Smooth muscle cell (in vitro differentiated cells): ENCODE results near the gene SUSD6. TPM values are rescaled to one million over a fixed set of nuclear protein-coding genes. Genes with fewer than 3 reads are reported as not detected.

Source experiments
- DNase-seq: peaks from one replicate; lab custom pipeline; 2025; ENCODE audit not compliant: unreplicated experiment; lab: John Stamatoyannopoulos, UW
- H2AFZ ChIP-seq: fragments of 200-600 bp; sonication (generic); 2 replicates; pipeline ENCODE4 v1.6.0; 2016; ENCODE audit warnings: antibody characterized with exemption, low read depth, mild to moderate bottlenecking
- H3F3A ChIP-seq: fragments of 200-600 bp; sonication (generic); 2 replicates; pipeline ENCODE4 v1.6.0; 2017; ENCODE audit warnings: antibody characterized with exemption, low read depth
- H3K27ac ChIP-seq: fragments of 200-600 bp; sonication (generic); 2 replicates; pipeline ENCODE4 v1.5.1; 2016; ENCODE audit warnings: low read depth, mild to moderate bottlenecking
- H3K27me3 ChIP-seq: fragments of 200-600 bp; sonication (generic); 2 replicates; pipeline ENCODE4 v1.6.1; 2016; ENCODE audit warnings: low read depth, mild to moderate bottlenecking
- H3K36me3 ChIP-seq: fragments of 200-600 bp; sonication (generic); 2 replicates; pipeline ENCODE4 v1.5.1; 2016; ENCODE audit warnings: low read depth
- H3K4me1 ChIP-seq: fragments of 200-600 bp; sonication (generic); 2 replicates; pipeline ENCODE4 v1.5.1; 2016; ENCODE audit warnings: low read depth
- H3K4me2 ChIP-seq: fragments of 200-600 bp; sonication (generic); 2 replicates; pipeline ENCODE4 v1.6.0; 2016; ENCODE audit warnings: mild to moderate bottlenecking
- H3K4me3 ChIP-seq: fragments of 200-600 bp; sonication (generic); 2 replicates; pipeline ENCODE4 v1.5.1; 2016; ENCODE audit warnings: mild to moderate bottlenecking
- H3K79me2 ChIP-seq: fragments of 200-600 bp; sonication (generic); 2 replicates; pipeline ENCODE4 v1.6.0; 2016; ENCODE audit warnings: low read depth, mild to moderate bottlenecking
- H3K9ac ChIP-seq: fragments of 200-600 bp; sonication (generic); 2 replicates; pipeline ENCODE4 v1.6.0; 2016; ENCODE audit warnings: low read depth
- H3K9me3 ChIP-seq: fragments of 200-600 bp; sonication (generic); replicated peaks from 2 replicates; pipeline ENCODE4 v1.5.1; 2016; ENCODE audit warnings: low read depth
- H4K20me1 ChIP-seq: fragments of 200-600 bp; sonication (generic); 2 replicates; pipeline ENCODE4 v1.6.0; 2016; ENCODE audit warnings: low read depth
- CTCF ChIP-seq: fragments of 200-600 bp; sonication (generic); IDR thresholded peaks from 2 replicates; pipeline ENCODE4 v1.5.1; 2017; ENCODE audit warnings: borderline replicate concordance, mild to moderate bottlenecking, antibody characterized with exemption; ENCODE audit not compliant: insufficient read depth, poor library complexity, severe bottlenecking
- WGBS: methylation state at CpG from one replicate; pipeline ENCODE4 v1.1.7; 2016; ENCODE audit warnings: low lambda C conversion rate; 5-methylcytosine and 5-hydroxymethylcytosine counted together
- polyA plus RNA-seq: library from polyadenylated mRNA; unstranded; fragments of >200 nt; fragmentation: Nextera tagmentation; extraction: Ambion mirVana; gene quantifications from 2 replicates; pipeline ENCODE4 v1.2.1, GENCODE V29; 2016
- total RNA-seq: library from RNA; depleted of rRNA; stranded (reverse); fragments of >200 nt; gene quantifications from 2 replicates; pipeline ENCODE4 v1.2.3, GENCODE V29; 2014

Gene SUSD6
- total and polyA plus RNA-seq, 2 experiments from 2014 or later, result 15.8 to 25.9 TPM

GRCh38 chr14:69685716-69686115 is 74.3 kb downstream of the SUSD6 start:
- H3K9ac ChIP-seq, result peak overlapping the region; percentile 3
- H3F3A ChIP-seq, result no peaks in the 10 kb centered on the region
- no peaks in the 10 kb centered on the region for H3K27me3 ChIP-seq
- H3K79me2 ChIP-seq, result peaks cover 76% of the 10 kb centered on the region
- H3K4me1 ChIP-seq, result peaks cover 25% of the 10 kb centered on the region
- no peak overlapping the region for H2AFZ ChIP-seq
- WGBS, result 89% methylated on average over 6 of the region's 6 CpGs
- no peak for TF ChIP-seq CTCF
- DNase-seq, result no peak
- H3K4me2 ChIP-seq, result no peak overlapping the region
- H4K20me1 ChIP-seq, result peaks cover 100% of the 10 kb centered on the region
- no peaks in the 10 kb centered on the region for H3K9me3 ChIP-seq
- peak overlapping the region; percentile 71 for H3K27ac ChIP-seq
- no peak overlapping the region for H3K4me3 ChIP-seq
- no peaks in the 10 kb centered on the region for H3K36me3 ChIP-seq

GRCh38 chr14:69687606-69688298 is 76.4 kb downstream of the SUSD6 start:
- peaks cover 77% of the 10 kb centered on the region for H3K79me2 ChIP-seq
- 61% methylated on average over 4 of the region's 4 CpGs for WGBS
- no peak for TF ChIP-seq CTCF
- H3K36me3 ChIP-seq, result no peaks in the 10 kb centered on the region
- peaks cover 99% of the 10 kb centered on the region for H4K20me1 ChIP-seq
- no peak overlapping the region for H3K4me2 ChIP-seq
- H3K4me3 ChIP-seq, result no peak overlapping the region
- no peak overlapping the region for H3K9ac ChIP-seq
- no peak overlapping the region for H2AFZ ChIP-seq
- peaks cover 20% of the 10 kb centered on the region for H3K4me1 ChIP-seq
- no peaks in the 10 kb centered on the region for H3K27me3 ChIP-seq
- no peak overlapping the region for H3K27ac ChIP-seq
- no peaks in the 10 kb centered on the region for H3F3A ChIP-seq
- no peak for DNase-seq
- H3K9me3 ChIP-seq, result no peaks in the 10 kb centered on the region

DNA sequence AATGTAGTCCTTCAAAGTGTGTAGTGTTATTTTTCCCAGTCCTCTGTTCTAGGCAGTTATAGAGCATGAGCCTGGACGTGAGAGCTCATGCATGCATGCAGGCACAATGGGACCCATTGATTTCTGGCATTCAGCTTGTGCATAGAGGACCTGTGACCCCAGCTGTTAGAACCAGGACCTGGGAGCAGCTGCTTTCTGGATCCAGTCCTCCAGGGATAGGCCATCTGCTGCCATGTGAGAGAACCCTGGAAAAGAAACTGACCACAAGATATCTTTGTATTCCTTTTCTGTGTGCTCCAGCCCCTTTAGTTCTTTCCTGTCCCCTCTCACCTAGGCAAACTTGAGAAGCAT is 76.9 kb downstream of the SUSD6 start:
- H3K36me3 ChIP-seq, result no peaks in the 10 kb centered on the region
- no peak for TF ChIP-seq CTCF
- no peak overlapping the region for H2AFZ ChIP-seq
- no peaks in the 10 kb centered on the region for H3K9me3 ChIP-seq
- no peak overlapping the region for H3K27ac ChIP-seq
- no peak overlapping the region for H3K4me2 ChIP-seq
- DNase-seq, result no peak
- H3K9ac ChIP-seq, result no peak overlapping the region
- no peaks in the 10 kb centered on the region for H3F3A ChIP-seq
- peaks cover 80% of the 10 kb centered on the region for H3K79me2 ChIP-seq
- WGBS, result 85% methylated on average over 1 of the region's 1 CpG
- H4K20me1 ChIP-seq, result peaks cover 99% of the 10 kb centered on the region
- no peaks in the 10 kb centered on the region for H3K27me3 ChIP-seq
- no peak overlapping the region for H3K4me3 ChIP-seq
- peaks cover 18% of the 10 kb centered on the region for H3K4me1 ChIP-seq

DNA sequence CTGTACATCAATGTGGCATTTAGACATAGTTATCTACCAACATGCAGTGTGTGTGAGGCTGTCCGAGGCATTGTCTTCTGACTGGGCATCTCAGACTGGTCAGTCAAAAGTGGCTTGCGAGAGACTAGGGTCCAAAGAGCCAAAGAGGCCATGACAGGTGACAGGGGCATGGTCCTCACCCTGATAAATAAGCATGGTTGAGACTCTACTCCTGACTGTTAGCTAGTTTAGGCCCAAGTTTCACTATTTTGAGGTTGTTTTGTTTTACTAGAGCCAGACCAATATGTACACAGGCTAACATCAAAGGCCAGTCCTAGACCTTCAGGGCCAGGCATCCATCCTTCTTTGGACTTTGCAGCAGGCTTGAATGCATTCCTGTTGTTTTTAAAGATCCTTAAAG is 78.6 kb downstream of the SUSD6 start:
- WGBS, result 98% methylated on average over 2 of the region's 2 CpGs
- H4K20me1 ChIP-seq, result peaks cover 99% of the 10 kb centered on the region

More for the DNA sequence above, 78.6 kb downstream of the SUSD6 start:
- Histone ChIP-seq H3K79me2 (peaks cover 71% of the 10 kb centered on the region), H3K4me3 (no peak overlapping the region), H3K27ac (no peak overlapping the region), H3K27me3 (no peaks in the 10 kb centered on the region), H3K4me2 (no peak overlapping the region), H3K36me3 (no peaks in the 10 kb centered on the region), H3K4me1 (peaks cover 32% of the 10 kb centered on the region), H3K9ac (no peak overlapping the region), H3F3A (no peaks in the 10 kb centered on the region), H2AFZ (no peak overlapping the region), H3K9me3 (no peaks in the 10 kb centered on the region)
- no peak for TF ChIP-seq CTCF
- no peak for DNase-seq
